HL-60 (cell line): ENCODE results near the gene SUN5.

Source experiments
- CTCF ChIP-seq: IDR thresholded peaks from one replicate; pipeline ENCODE4 v1.5.1; 2011; ENCODE audit warnings: low read length, control low read depth, inconsistent platforms; ENCODE audit not compliant: insufficient read depth
- GABPA ChIP-seq: IDR thresholded peaks from 2 replicates; pipeline ENCODE4 v1.6.1; 2012; ENCODE audit warnings: low read depth
- POLR2AphosphoS5 ChIP-seq: IDR thresholded peaks from 2 replicates; pipeline ENCODE4 v1.6.1; 2012; ENCODE audit warnings: low read depth
- REST ChIP-seq: IDR thresholded peaks from 2 replicates; pipeline ENCODE4 v1.6.1; 2012; ENCODE audit warnings: low read depth; ENCODE audit not compliant: insufficient replicate concordance

- no peak for TF ChIP-seq CTCF
- no peak for TF ChIP-seq POLR2AphosphoS5
- TF ChIP-seq REST: no peak
- TF ChIP-seq GABPA: no peak
Measured at GRCh38 chr20:33042430-33042829, 38.2 kb upstream of the SUN5 start.
